ENCODE data around the gene FKBP10. TPM values are rescaled to one million over a fixed set of nuclear protein-coding genes. Genes with fewer than 3 reads are reported as not detected.

Gene FKBP10
- total RNA-seq, 6 donors from 2014 or later: 8.9 to 59.7 (median 29.3) TPM

DNA sequence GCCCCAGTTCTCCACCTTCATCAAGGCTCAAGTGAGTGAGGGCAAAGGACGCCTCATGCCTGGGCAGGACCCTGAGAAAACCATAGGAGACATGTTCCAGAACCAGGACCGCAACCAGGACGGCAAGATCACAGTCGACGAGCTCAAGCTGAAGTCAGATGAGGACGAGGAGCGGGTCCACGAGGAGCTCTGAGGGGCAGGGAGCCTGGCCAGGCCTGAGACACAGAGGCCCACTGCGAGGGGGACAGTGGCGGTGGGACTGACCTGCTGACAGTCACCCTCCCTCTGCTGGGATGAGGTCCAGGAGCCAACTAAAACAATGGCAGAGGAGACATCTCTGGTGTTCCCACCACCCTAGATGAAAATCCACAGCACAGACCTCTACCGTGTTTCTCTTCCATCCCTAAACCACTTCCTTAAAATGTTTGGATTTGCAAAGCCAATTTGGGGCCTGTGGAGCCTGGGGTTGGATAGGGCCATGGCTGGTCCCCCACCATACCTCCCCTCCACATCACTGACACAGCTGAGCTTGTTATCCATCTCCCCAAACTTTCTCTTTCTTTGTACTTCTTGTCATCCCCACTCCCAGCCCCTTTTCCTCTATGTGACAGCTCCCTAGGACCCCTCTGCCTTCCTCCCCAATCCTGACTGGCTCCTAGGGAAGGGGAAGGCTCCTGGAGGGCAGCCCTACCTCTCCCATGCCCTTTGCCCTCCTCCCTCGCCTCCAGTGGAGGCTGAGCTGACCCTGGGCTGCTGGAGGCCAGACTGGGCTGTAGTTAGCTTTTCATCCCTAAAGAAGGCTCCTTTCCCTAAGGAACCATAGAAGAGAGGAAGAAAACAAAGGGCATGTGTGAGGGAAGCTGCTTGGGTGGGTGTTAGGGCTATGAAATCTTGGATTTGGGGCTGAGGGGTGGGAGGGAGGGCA, 9.7 kb downstream of the FKBP10 start:
- 83 to 93% methylated on average over 11 to 12 of the region's 12 CpGs for WGBS, 2 donors
- H3K36me3 ChIP-seq: peaks cover 0 to 31% (median 10%) of the 10 kb centered on the region in 4 donors
- H3K4me3 ChIP-seq: no peak overlapping the region
- DNase-seq: no peak
- TF ChIP-seq POLR2A (IDR thresholded peaks at IDR 0.05): no peak
- no peak for TF ChIP-seq POLR2AphosphoS5 (IDR thresholded peaks at IDR 0.05)
- no peak for TF ChIP-seq EP300 (IDR thresholded peaks at IDR 0.05)
- TF ChIP-seq, protein P1, sequence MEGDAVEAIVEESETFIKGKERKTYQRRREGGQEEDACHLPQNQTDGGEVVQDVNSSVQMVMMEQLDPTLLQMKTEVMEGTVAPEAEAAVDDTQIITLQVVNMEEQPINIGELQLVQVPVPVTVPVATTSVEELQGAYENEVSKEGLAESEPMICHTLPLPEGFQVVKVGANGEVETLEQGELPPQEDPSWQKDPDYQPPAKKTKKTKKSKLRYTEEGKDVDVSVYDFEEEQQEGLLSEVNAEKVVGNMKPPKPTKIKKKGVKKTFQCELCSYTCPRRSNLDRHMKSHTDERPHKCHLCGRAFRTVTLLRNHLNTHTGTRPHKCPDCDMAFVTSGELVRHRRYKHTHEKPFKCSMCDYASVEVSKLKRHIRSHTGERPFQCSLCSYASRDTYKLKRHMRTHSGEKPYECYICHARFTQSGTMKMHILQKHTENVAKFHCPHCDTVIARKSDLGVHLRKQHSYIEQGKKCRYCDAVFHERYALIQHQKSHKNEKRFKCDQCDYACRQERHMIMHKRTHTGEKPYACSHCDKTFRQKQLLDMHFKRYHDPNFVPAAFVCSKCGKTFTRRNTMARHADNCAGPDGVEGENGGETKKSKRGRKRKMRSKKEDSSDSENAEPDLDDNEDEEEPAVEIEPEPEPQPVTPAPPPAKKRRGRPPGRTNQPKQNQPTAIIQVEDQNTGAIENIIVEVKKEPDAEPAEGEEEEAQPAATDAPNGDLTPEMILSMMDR (IDR thresholded peaks at IDR 0.05): no peak
- no peak overlapping the region for H3K27ac ChIP-seq
- no peaks in the 10 kb centered on the region for H3K27me3 ChIP-seq
- H3K4me1 ChIP-seq: no peaks in the 10 kb centered on the region
- ATAC-seq (ENCODE audit: low FRiP score in 2 of 2): no peak
- H3K9me3 ChIP-seq: no peaks in the 10 kb centered on the region

DNA sequence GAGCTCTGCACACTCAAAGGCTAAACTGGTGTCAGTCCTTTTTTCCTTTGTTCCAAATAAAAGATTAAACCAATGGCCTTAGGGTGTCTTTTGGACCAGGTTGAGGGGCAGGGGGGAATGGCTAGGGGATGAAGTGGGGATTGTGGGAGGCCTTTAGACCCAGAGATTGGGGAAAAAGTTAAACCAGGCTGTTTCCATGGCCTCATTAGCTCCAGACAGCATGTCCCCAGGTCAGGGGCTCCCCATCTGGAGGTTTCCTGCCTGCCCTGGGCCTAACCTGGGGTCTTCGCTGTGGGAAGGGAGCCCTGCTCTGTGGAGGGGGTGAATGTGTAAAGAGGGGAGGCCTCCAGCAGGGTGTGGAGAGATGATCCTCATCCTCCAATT, 10.3 kb downstream of the FKBP10 start:
- ATAC-seq (ENCODE audit: low FRiP score in 2 of 2): no peak
- H3K36me3 ChIP-seq: peaks cover 0 to 38% (median 10%) of the 10 kb centered on the region in 4 donors

DNA sequence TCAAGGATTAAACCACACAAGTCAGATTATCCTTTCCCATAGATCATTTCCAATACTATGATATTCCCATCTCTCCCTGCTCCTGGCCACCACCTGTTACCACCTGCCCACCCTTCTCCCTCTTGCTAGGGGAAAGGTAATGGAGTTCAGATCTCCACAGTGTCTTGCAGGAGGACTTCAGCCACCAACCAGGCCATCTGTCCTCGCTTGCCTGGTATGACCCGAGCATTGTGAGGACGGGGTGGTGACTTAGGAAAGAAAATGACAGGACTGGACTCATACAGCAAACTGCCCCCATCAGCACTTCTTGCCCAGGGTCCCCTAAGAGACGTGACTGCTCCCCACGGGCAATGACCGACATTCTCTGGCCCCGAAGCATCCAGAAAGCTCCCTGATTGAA, 10.8 kb downstream of the FKBP10 start:
- H3K9me3 ChIP-seq: no peaks in the 10 kb centered on the region
- peaks cover under 1 to 42% (median 13%) of the 10 kb centered on the region in 4 donors for H3K36me3 ChIP-seq
- WGBS, 2 donors: 84 to 86% methylated on average over 7 of the region's 7 CpGs
- no peak overlapping the region for H3K4me3 ChIP-seq
- H3K27ac ChIP-seq: no peak overlapping the region
- TF ChIP-seq EP300 (IDR thresholded peaks at IDR 0.05) (no peak), POLR2A (IDR thresholded peaks at IDR 0.05) (no peak), POLR2AphosphoS5 (IDR thresholded peaks at IDR 0.05) (no peak)
- TF ChIP-seq, protein P1 (IDR thresholded peaks at IDR 0.05): no peak
- H3K27me3 ChIP-seq: no peaks in the 10 kb centered on the region
- H3K4me1 ChIP-seq: no peaks in the 10 kb centered on the region
- DNase-seq (no peak), ATAC-seq (ENCODE audit: low FRiP score in 2 of 2) (no peak)

More for the DNA sequence above, 10.3 kb downstream of the FKBP10 start:
- H3K27ac ChIP-seq: no peak overlapping the region
- WGBS, 2 donors: 85% methylated on average over 1 of the region's 1 CpG; no CpG with 5 or more reads in 1 of the 2 donors
- no peak overlapping the region for H3K4me3 ChIP-seq
- TF ChIP-seq, protein P1 (IDR thresholded peaks at IDR 0.05): no peak
- TF ChIP-seq POLR2AphosphoS5 (IDR thresholded peaks at IDR 0.05) (no peak), POLR2A (IDR thresholded peaks at IDR 0.05) (no peak), EP300 (IDR thresholded peaks at IDR 0.05) (no peak)
- no peaks in the 10 kb centered on the region for H3K9me3 ChIP-seq
- no peaks in the 10 kb centered on the region for H3K4me1 ChIP-seq
- H3K27me3 ChIP-seq: no peaks in the 10 kb centered on the region
- no peak for DNase-seq

DNA sequence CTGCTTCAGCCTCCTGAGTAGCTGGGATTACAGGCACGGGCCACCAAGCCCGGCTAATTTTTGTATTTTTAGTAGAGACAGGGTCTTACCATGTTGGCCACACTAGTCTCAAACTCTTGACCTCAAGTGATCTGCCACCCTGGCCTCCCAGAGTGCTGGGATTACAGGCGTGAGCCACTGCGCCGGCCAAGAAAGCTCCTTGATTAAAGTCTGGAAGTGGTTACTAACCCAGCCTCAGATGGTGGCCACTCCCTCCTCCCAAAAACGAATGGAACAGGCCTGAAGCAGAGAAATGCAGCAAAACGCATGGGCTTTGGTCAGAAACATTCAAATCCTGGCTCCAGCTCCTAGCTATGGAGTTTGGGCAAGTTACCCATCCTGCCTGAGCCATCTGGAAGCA, 11.3 kb downstream of the FKBP10 start:
- H3K4me1 ChIP-seq: no peaks in the 10 kb centered on the region
- no peak for TF ChIP-seq POLR2A (IDR thresholded peaks at IDR 0.05)
- no peak for TF ChIP-seq EP300 (IDR thresholded peaks at IDR 0.05)
- TF ChIP-seq, protein P1 (IDR thresholded peaks at IDR 0.05): no peak
- TF ChIP-seq POLR2AphosphoS5 (IDR thresholded peaks at IDR 0.05): no peak
- H3K4me3 ChIP-seq: no peak overlapping the region
- 80 to 88% methylated on average over 4 to 6 of the region's 7 CpGs for WGBS, 2 donors
- DNase-seq (no peak), ATAC-seq (ENCODE audit: low FRiP score in 2 of 2) (peak in 1 of 2 donors; percentile 39)
- no peaks in the 10 kb centered on the region for H3K9me3 ChIP-seq
- H3K27ac ChIP-seq: no peak overlapping the region
- peaks cover 4 to 48% (median 18%) of the 10 kb centered on the region in 4 donors for H3K36me3 ChIP-seq
- H3K27me3 ChIP-seq: no peaks in the 10 kb centered on the region

Data from upper lobe of left lung (tissue), 6 donors.